Fibroblast of mammary gland (primary cell): ENCODE data around the gene FRRS1.

Experiments used
- DNase-seq: peaks from one replicate; pipeline ENCODE4 v3.0.0-alpha.2; 2010; ENCODE audit warnings: low read depth
- H3K4me3 ChIP-seq: 2 replicates; pipeline ENCODE4 v1.5.1; 2011; ENCODE audit warnings: low read depth, mild to moderate bottlenecking, low read length, moderate library complexity; ENCODE audit not compliant: control insufficient read depth
- TF ChIP-seq, protein P1 (sequence below): conservative IDR thresholded peaks from 2 replicates; pipeline ENCODE4 v1.5.1; 2011; ENCODE audit warnings: low read depth, low read length, inconsistent platforms; ENCODE audit not compliant: control insufficient read depth, insufficient read depth

Gene FRRS1

GRCh38 chr1:99766378-99766800 lies at the start of gene FRRS1:
Gene FRRS1 (minus strand): TSS chr1:99766635. CDS start chr1:99748768, 17,867 bp downstream.
- TF ChIP-seq, protein P1, sequence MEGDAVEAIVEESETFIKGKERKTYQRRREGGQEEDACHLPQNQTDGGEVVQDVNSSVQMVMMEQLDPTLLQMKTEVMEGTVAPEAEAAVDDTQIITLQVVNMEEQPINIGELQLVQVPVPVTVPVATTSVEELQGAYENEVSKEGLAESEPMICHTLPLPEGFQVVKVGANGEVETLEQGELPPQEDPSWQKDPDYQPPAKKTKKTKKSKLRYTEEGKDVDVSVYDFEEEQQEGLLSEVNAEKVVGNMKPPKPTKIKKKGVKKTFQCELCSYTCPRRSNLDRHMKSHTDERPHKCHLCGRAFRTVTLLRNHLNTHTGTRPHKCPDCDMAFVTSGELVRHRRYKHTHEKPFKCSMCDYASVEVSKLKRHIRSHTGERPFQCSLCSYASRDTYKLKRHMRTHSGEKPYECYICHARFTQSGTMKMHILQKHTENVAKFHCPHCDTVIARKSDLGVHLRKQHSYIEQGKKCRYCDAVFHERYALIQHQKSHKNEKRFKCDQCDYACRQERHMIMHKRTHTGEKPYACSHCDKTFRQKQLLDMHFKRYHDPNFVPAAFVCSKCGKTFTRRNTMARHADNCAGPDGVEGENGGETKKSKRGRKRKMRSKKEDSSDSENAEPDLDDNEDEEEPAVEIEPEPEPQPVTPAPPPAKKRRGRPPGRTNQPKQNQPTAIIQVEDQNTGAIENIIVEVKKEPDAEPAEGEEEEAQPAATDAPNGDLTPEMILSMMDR: no peak
- peak; percentile 71 for DNase-seq
- peak within 1 kb of the TSS; percentile 71 for H3K4me3 ChIP-seq

DNA sequence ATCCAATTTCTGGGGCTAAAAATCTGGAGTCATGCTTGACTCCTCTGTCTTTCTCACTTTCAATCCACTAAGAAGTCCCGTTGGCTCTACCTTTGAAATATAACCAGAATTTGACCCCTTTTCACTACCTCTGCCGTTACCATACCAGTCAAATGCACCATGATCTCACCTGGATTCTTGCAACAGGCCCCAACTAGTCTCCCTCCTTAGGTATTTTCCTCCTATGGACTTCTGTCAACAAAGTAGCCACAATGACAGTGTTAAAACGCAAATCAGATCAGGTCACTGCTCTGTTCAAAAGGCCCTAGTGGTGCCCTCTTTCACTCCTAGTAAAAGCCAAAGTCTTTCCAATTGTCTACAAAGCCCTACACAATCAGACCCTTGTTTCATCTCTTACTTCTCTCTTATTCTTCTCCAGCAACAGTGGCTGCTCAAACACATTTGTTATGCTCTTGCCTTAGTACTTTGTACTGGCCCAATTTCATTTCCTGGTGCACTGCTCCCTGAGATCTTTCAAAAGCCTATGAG lies 48.0 kb upstream of the FRRS1 start:
- no peak for DNase-seq
- H3K4me3 ChIP-seq: no peak overlapping the region
- TF ChIP-seq, protein P1: no peak

DNA sequence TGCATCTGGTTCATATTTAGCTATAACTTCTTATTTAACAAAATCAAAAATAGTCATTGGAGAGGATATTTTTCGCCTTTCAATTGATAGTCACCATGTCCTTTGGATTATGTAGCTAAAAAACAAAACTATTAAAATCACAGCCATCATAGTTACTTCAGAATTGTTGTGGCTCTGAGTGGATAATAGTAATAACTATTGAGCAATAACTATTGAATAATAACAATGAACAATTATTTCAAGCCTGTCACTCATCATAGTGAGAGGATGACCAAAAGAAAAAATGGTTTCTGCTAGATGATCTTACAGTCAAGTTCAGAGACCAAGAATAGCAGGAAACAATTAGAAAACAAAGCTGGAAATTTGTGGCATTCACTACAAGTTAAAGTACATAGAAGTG lies 45.3 kb upstream of the FRRS1 start:
- H3K4me3 ChIP-seq: no peak overlapping the region
- TF ChIP-seq, protein P1: no peak
- DNase-seq: no peak

DNA sequence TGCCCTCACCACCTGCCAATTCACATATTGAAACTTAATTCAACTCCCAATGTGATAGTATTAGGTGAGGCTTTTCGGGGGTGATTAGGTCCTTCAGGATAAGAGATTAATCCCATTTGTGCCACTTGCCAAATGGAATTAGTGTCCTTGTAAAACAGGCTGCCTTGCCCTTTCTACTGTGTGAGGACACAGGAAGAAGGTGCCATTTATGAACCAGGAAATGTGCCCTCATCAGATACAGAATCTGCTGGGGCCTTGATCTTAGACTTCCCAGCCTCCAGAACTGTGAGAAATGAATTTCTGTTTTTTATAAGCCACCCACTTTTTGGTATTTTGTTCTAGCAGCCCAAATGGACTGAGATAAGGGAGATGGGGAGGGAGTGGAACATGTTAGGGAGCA lies 44.6 kb upstream of the FRRS1 start:
- H3K4me3 ChIP-seq: no peak overlapping the region
- no peak for DNase-seq
- TF ChIP-seq, protein P1: no peak

DNA sequence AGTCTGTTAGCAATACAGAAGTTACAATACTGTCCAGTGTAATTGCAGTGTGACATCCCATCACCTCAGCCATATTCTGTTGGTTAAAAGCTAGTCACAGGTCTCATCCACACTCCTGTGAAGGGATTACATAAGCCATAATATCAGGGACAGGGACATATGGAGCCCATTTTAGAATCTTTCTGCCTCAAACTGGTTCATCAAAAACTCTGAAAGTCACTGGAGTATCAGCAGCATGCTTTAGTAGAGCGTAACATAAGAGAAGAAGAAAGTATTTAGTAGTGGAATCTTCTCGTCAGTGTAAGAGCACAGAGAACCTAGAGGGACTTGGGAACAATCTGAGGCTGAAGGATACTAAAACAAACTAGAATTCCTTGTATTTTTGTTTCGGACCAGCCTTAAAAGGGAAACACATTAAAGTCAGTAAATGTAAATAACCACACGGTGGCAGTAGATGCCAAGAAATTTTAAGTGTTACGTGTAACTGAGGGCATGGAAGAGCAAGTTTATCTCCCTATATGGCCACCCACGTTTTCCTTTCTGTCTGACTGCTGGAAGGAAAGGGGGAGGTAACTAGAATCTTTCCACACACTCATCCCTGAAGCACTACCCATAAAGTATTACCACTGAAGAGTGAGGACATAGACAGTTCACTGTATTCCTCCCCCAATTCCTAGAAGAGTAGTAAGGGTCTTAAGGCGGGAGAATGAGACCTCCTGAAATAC lies 42.1 kb upstream of the FRRS1 start:
- no peak overlapping the region for H3K4me3 ChIP-seq
- TF ChIP-seq, protein P1: peak; percentile 48

GRCh38 chr1:99806882-99807281 lies 40.4 kb upstream of the FRRS1 start:
- TF ChIP-seq, protein P1: no peak
- no peak for DNase-seq
- H3K4me3 ChIP-seq: no peak overlapping the region

More for the DNA sequence above, 42.1 kb upstream of the FRRS1 start:
- DNase-seq: peak; percentile 93
